SKM-1 treated with dmso at 0.1 percent for 144 hours (cell line): ENCODE measurements around the gene C2orf72.
"Not testable (repeated sequence)": the region's sequence is repeated elsewhere in the genome, so short reads cannot be mapped to it uniquely, and the experiment has no call there.

ENCODE experiments used
- DNase-seq: peaks from one replicate; lab custom pipeline; 2025; ENCODE audit not compliant: unreplicated experiment; lab: John Stamatoyannopoulos, UW

C2orf72 gene

GRCh38 chr2:231067531-231067930 lies 30.2 kb downstream of the C2orf72 start:
- not testable (repeated sequence) for DNase-seq

DNA sequence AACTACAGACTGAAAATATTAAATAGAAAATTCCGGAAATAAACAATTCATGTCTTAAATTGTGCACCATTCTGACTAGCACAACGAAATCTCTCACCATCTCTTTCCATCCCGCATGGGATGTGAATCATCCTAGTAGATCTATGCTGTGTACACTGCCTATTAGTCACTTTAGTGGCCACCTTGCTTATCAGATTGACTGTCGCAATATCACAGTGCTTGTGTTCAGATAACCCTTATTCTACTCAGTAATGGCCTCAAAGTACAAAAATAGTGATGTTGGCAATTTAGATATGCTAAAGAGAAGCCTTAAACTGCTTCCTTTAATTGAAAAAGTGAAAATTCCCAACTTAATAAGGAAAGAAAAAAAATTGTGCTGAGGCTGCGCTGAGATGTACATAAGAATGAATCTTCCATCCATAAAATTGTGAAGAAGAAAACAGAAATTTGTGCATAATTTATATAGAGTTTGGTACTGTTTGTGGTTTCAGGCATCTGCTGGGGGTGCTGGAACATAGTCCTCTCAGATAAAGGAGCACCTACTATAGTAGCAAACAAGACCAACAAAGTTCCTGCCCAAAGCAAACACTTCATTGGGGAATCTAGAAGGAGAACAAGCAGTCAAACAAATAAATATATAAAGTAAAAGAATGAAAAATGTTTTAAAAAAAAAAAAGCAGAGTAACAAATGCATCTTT lies 31.4 kb downstream of the C2orf72 start:
- no peak for DNase-seq

DNA sequence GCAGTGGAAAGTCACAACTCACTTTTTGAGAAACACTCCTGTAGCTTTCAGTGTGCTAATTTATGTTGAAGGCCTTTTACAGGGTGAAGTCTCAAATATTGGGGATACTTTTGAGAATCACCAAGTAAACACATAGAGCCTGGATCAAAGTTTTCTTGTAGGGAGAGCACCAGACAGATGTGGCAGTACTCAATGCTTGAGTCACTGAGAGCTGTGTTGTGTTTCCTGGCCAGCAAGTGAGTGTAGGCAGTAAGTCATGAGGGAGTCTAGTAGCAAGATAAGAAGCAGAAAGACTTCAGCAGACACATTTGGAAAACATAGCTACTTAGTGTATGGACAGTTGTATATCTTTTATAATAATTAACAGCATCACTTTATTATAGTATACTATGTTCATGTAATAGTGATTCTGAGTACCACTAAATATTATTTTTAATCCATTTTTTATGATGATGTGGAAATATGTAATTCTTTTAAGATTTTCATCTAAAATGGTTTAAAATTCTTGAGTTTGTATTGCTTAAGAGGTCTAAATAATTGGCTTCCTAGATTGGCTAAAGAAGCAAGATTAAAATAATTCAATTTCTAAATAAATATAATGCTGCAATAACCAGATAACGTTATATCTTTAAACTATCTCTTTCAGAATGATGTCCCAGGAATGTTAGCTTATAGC lies 32.2 kb downstream of the C2orf72 start:
- no peak for DNase-seq

DNA sequence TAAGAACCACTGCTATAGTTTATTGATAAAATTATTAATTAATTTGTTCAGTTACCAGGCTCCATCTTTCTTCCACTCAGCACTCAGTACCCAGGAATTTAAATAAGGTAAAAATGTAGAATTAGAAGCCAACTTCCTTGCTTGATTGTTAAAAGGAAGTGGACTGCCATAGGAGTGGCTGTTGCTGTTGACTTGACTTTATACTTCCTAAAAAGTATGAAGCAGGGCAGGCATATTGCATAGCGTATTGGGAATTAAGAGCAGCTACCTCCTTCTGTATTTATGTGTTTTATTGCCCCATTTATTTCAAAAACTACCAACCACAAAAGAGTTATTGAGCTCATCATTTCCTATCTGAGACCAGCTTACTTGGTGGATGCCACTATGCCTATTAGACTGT lies 47.2 kb downstream of the C2orf72 start:
- DNase-seq = no peak

DNA sequence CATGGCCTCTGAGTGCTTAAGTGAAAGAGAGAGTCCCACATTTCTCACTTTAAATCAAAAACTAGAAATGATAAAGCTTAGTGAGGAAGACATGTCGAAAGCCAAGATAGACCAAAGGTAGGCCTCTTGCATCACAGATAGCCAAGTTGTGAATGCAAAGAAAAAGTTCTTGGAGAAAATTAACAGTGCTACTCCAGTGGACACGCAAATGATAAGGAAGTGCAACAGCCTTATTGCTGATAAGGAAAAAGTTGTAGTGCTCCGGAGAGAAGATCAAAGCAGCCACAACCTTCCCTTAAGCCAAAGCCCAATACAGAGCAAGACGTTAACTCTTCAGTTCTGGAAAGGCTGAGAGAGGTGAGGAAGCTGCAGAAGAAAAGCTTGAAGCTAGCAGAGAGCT lies 51.4 kb downstream of the C2orf72 start:
- DNase-seq = no peak

- DNase-seq = no peak
Observed at GRCh38 chr2:231093933-231094332, 56.6 kb downstream of the C2orf72 start.

DNA sequence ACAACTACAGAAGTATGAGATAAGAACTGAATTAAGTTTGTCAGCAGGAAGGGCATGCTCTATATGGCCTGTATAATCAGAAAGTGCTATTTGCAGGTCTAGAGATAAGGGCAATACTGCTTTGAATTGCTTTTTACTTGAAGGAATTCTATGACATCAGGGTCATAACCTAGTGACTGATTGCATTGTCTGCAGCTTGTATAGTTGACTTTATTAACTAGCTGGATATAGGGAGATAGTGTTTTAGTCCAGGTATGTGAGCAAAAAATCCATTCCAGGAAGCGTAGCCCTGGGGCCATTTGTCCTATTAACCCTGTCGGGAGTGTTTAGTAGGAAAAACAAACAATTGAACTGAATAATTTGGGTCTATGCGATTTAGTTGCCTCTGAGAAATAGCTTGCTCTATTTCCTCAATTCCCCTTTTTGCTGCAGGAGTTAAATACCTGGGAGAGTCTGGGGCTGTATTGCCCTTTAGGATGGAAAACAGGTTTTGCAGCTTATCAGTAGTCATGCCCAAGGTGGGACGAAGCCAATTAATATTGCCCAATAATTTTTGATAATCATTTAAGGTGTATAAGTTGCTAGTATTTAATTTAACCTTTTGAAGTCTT lies 57.5 kb downstream of the C2orf72 start:
- no peak for DNase-seq
